ENCODE data around the gene SULT1A2. TPM values are rescaled to one million over a fixed set of nuclear protein-coding genes. Genes with fewer than 3 reads are reported as not detected.

The SULT1A2 gene
- total and polyA plus RNA-seq, 7 donors = 0.09 to 1.5 (median 0.34) TPM; not detected in 2

- TF ChIP-seq CTCF (IDR thresholded peaks at IDR 0.05) = no peak
- no peaks in the 10 kb centered on the region for H3K27me3 ChIP-seq (ENCODE audit: insufficient read depth in 3 of 3, low read length in 2 of 3)
- no peak overlapping the region for H3K27ac ChIP-seq
- no peaks in the 10 kb centered on the region for H3K4me1 ChIP-seq
- H3K9me3 ChIP-seq = no peaks in the 10 kb centered on the region
- peaks cover 9 to 96% of the 10 kb centered on the region in 2 donors for H3K36me3 ChIP-seq (ENCODE audit: insufficient read depth in 1 of 2, low read depth in 1 of 2)
- no peak for ATAC-seq
- DNase-seq = no peak
- intact Hi-C loops (cut with DNase I) = no loop called here
- no peak overlapping the region for H3K4me3 ChIP-seq
- WGBS, 3 donors = 84 to 88% (median 84%) methylated on average over 3 of the region's 3 CpGs
Measured at GRCh38 chr16:28586466-28586865, 10.4 kb downstream of the SULT1A2 start.

- Histone ChIP-seq H3K4me1 (no peaks in the 10 kb centered on the region), H3K4me3 (no peak overlapping the region), H3K27ac (no peak overlapping the region), H3K36me3 (ENCODE audit: insufficient read depth in 1 of 2, low read depth in 1 of 2) (peaks cover 9 to 96% of the 10 kb centered on the region in 2 donors), H3K27me3 (ENCODE audit: insufficient read depth in 3 of 3, low read length in 2 of 3) (no peaks in the 10 kb centered on the region), H3K9me3 (no peaks in the 10 kb centered on the region)
- ATAC-seq = no peak
- no peak for TF ChIP-seq CTCF (IDR thresholded peaks at IDR 0.05)
- intact Hi-C loops (cut with DNase I) = no loop called here
- DNase-seq = no peak
- WGBS, 3 donors = 82 to 91% (median 89%) methylated on average over 11 of the region's 11 CpGs
Measured at GRCh38 chr16:28585674-28586073, 11.2 kb downstream of the SULT1A2 start.

GRCh38 chr16:28580726-28581315 is 16.0 kb downstream of the SULT1A2 start:
- H3K36me3 ChIP-seq (ENCODE audit: insufficient read depth in 1 of 2, low read depth in 1 of 2) = peaks cover 9 to 76% of the 10 kb centered on the region in 2 donors
- DNase-seq = no peak
- TF ChIP-seq CTCF (IDR thresholded peaks at IDR 0.05) = no peak
- no peaks in the 10 kb centered on the region for H3K9me3 ChIP-seq
- 94 to 95% (median 95%) methylated on average over 15 of the region's 15 CpGs for WGBS, 3 donors
- ATAC-seq = no peak
- no peaks in the 10 kb centered on the region for H3K4me1 ChIP-seq
- intact Hi-C loops (cut with DNase I) = no loop called here
- H3K27me3 ChIP-seq (ENCODE audit: insufficient read depth in 3 of 3, low read length in 2 of 3) = no peaks in the 10 kb centered on the region
- no peak overlapping the region for H3K4me3 ChIP-seq
- H3K27ac ChIP-seq = no peak overlapping the region

GRCh38 chr16:28575446-28576109 is 21.3 kb downstream of the SULT1A2 start:
- Histone ChIP-seq H3K4me1 (peaks cover 16% of the 10 kb centered on the region), H3K27me3 (ENCODE audit: insufficient read depth in 3 of 3, low read length in 2 of 3) (no peaks in the 10 kb centered on the region), H3K4me3 (no peak overlapping the region), H3K36me3 (ENCODE audit: insufficient read depth in 1 of 2, low read depth in 1 of 2) (peaks cover 2 to 28% of the 10 kb centered on the region in 2 donors), H3K9me3 (no peaks in the 10 kb centered on the region), H3K27ac (no peak overlapping the region)
- TF ChIP-seq CTCF (IDR thresholded peaks at IDR 0.05) = no peak
- DNase-seq (no peak), ATAC-seq (no peak)
- 86 to 92% (median 88%) methylated on average over 8 of the region's 8 CpGs for WGBS, 3 donors
- intact Hi-C loops (cut with DNase I) = no loop called here
